Panc1 (cell line): ENCODE data around the gene GZF1.

ENCODE experiments used
- CTCF ChIP-seq: fragments of 450-650 bp; IDR thresholded peaks from 2 replicates; pipeline ENCODE4 v1.5.1; 2017; ENCODE audit warnings: mild to moderate bottlenecking
- POLR2AphosphoS5 ChIP-seq: IDR thresholded peaks from 2 replicates; pipeline ENCODE4 v1.6.1; 2012; ENCODE audit warnings: mild to moderate bottlenecking, low read depth, low read length, moderate library complexity
- SIN3A ChIP-seq: IDR thresholded peaks from 2 replicates; pipeline ENCODE4 v1.6.1; 2012; ENCODE audit warnings: low read depth, mild to moderate bottlenecking, low read length, moderate library complexity, borderline replicate concordance; ENCODE audit not compliant: insufficient read depth
- TCF7L2 ChIP-seq: IDR thresholded peaks from 2 replicates; pipeline ENCODE4 v1.6.1; 2011; ENCODE audit warnings: mild to moderate bottlenecking, low read depth, low read length, inconsistent platforms
- TF ChIP-seq, protein P1 (sequence below), 2 experiments: IDR thresholded peaks; 2 replicates each; pipeline ENCODE4 v1.6.1; 2011 to 2012; ENCODE audit warnings: low read depth in 2 of 2, control low read depth in 1 of 2, low read length in 1 of 2, mild to moderate bottlenecking in 1 of 2, moderate library complexity in 1 of 2; ENCODE audit not compliant: insufficient read depth in 1 of 2

DNA sequence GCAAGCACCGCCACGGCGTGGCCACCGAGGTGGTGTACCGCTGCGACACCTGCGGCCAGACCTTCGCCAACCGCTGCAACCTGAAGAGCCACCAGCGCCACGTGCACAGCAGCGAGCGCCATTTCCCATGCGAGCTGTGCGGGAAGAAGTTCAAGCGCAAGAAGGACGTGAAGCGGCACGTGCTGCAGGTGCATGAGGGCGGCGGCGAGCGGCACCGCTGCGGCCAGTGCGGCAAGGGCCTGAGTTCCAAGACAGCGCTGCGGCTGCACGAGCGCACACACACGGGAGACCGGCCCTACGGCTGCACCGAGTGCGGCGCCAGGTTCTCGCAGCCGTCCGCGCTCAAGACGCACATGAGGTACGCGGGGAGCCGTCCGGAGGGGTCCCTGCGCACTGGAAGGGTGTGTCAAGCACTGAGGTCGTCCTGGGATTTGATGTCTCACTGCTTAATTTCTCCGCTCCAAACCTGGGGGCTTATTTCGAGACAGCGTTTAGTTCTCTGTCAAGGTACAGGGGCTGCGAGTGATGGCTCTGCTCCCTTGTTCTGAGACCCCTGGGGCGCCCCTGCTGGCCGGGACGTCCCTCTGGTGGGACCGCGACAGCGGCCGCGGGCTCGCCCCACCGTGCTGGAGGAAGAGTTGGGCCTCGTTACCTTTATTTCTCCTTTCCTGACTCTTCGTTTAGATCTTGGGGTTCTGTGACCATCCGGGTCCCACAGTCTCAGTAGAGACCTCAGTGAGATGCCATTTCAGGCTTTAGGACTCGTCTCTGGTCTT is 3.6 kb downstream of the GZF1 start:
- no peak for TF ChIP-seq POLR2AphosphoS5
- TF ChIP-seq, protein P1, sequence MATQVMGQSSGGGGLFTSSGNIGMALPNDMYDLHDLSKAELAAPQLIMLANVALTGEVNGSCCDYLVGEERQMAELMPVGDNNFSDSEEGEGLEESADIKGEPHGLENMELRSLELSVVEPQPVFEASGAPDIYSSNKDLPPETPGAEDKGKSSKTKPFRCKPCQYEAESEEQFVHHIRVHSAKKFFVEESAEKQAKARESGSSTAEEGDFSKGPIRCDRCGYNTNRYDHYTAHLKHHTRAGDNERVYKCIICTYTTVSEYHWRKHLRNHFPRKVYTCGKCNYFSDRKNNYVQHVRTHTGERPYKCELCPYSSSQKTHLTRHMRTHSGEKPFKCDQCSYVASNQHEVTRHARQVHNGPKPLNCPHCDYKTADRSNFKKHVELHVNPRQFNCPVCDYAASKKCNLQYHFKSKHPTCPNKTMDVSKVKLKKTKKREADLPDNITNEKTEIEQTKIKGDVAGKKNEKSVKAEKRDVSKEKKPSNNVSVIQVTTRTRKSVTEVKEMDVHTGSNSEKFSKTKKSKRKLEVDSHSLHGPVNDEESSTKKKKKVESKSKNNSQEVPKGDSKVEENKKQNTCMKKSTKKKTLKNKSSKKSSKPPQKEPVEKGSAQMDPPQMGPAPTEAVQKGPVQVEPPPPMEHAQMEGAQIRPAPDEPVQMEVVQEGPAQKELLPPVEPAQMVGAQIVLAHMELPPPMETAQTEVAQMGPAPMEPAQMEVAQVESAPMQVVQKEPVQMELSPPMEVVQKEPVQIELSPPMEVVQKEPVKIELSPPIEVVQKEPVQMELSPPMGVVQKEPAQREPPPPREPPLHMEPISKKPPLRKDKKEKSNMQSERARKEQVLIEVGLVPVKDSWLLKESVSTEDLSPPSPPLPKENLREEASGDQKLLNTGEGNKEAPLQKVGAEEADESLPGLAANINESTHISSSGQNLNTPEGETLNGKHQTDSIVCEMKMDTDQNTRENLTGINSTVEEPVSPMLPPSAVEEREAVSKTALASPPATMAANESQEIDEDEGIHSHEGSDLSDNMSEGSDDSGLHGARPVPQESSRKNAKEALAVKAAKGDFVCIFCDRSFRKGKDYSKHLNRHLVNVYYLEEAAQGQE (IDR thresholded peaks at IDR 0.05; ENCODE audit: insufficient read depth in 1 of 2, low read depth in 2 of 2, low read length in 1 of 2), result no peak
- TF ChIP-seq CTCF, result no peak
- no peak for TF ChIP-seq SIN3A
- no peak for TF ChIP-seq TCF7L2
